H1 (cell line): Measurements from ENCODE around the gene EEF1A2. TPM values are rescaled to one million over a fixed set of nuclear protein-coding genes. Genes with fewer than 3 reads are reported as not detected.

Source experiments
- CTCF ChIA-PET: fragments of 300-600 bp; sonication (Branson Sonifier 250); formaldehyde crosslinking; loops from one replicate; lab custom pipeline; 2021; ENCODE audit not compliant: partially characterized antibody; lab: Charles Lee
- POLR2A ChIA-PET: fragments of 300-600 bp; sonication (Branson Sonifier 250); formaldehyde crosslinking; loops from one replicate; lab custom pipeline; 2021; ENCODE audit warnings: inconsistent platforms; ENCODE audit not compliant: partially characterized antibody; lab: Charles Lee
- DNase-seq, 2 experiments: peaks; one replicate each; pipeline versions ENCODE4 v3.0.0 to v3.0.0-alpha.2; 2010 to 2022; ENCODE audit warnings: low spot score in 2 of 2, low read depth in 1 of 2, mixed read lengths in 1 of 2
- FAIRE-seq: peaks from 2 replicates; lab custom pipeline; 2011; peaks lifted over from hg19 to GRCh38; lab: Jason Lieb, UNC
- H2AFZ ChIP-seq: 2 replicates; pipeline ENCODE4 v1.8.1; 2012; ENCODE audit warnings: low read length, inconsistent platforms
- H2AK5ac ChIP-seq: 2 replicates; pipeline ENCODE4 v1.6.1; 2013; ENCODE audit warnings: low read depth, low read length
- H2BK120ac ChIP-seq: replicated peaks from 2 replicates; pipeline ENCODE3; 2013; ENCODE audit warnings: low read depth, low read length, inconsistent platforms
- H2BK12ac ChIP-seq: 2 replicates; pipeline ENCODE4 v1.6.1; 2013; ENCODE audit warnings: low read depth, low read length
- H2BK15ac ChIP-seq: 2 replicates; pipeline ENCODE4 v1.6.1; 2013; ENCODE audit warnings: low read length
- H2BK20ac ChIP-seq: 2 replicates; pipeline ENCODE4 v1.6.1; 2013; ENCODE audit warnings: low read length
- H2BK5ac ChIP-seq: 2 replicates; pipeline ENCODE4 v1.6.1; 2013; ENCODE audit warnings: low read depth, low read length
- H3K14ac ChIP-seq: 2 replicates; pipeline ENCODE4 v1.6.1; 2013; ENCODE audit warnings: inconsistent platforms; ENCODE audit not compliant: insufficient read length
- H3K18ac ChIP-seq: 2 replicates; pipeline ENCODE4 v1.6.1; 2013; ENCODE audit warnings: low read length; ENCODE audit errors: extremely low read depth
- H3K23ac ChIP-seq: 2 replicates; pipeline ENCODE4 v1.6.1; 2013; ENCODE audit warnings: inconsistent platforms; ENCODE audit not compliant: insufficient read length
- H3K23me2 ChIP-seq: 2 replicates; pipeline ENCODE4 v1.6.1; 2013; ENCODE audit warnings: low read depth, low read length
- H3K27ac ChIP-seq: 2 replicates; pipeline ENCODE4 v1.6.1; 2011; ENCODE audit warnings: low read depth, low read length, inconsistent platforms
- H3K27me3 ChIP-seq, 4 experiments: replicated peaks in 1 of 4; 1 replicate in 1 of 4; 2 replicates in 3 of 4; pipeline versions ENCODE4 v1.6.1 to v1.8.1; 2011 to 2013; ENCODE audit warnings: low read length in 3 of 4, mild to moderate bottlenecking in 3 of 4, inconsistent platforms in 2 of 4, mixed read lengths in 2 of 4, moderate library complexity in 1 of 4; ENCODE audit not compliant: control insufficient read depth in 3 of 4, insufficient read depth in 3 of 4; ENCODE audit errors: extremely low read depth in 1 of 4
- H3K36me3 ChIP-seq, 4 experiments: 2 replicates each; pipeline versions ENCODE4 v1.6.1 to v1.8.1; 2011 to 2013; ENCODE audit warnings: mild to moderate bottlenecking in 4 of 4, low read length in 3 of 4, moderate library complexity in 2 of 4, control low read depth in 1 of 4, inconsistent platforms in 1 of 4; ENCODE audit not compliant: insufficient read depth in 4 of 4, control insufficient read depth in 2 of 4
- H3K4ac ChIP-seq: replicated peaks from 2 replicates; pipeline ENCODE3; 2013; ENCODE audit warnings: low read length, low read depth, mixed read lengths, inconsistent platforms; ENCODE audit not compliant: insufficient read length
- H3K4me1 ChIP-seq, 4 experiments: replicated peaks in 1 of 4; 1 replicate in 1 of 4; 2 replicates in 3 of 4; pipeline versions ENCODE4 v1.6.1 to v1.8.1; 2011 to 2013; ENCODE audit warnings: low read length in 3 of 4, inconsistent platforms in 2 of 4, mixed read lengths in 1 of 4; ENCODE audit not compliant: insufficient read depth in 4 of 4, control insufficient read depth in 3 of 4
- H3K4me2 ChIP-seq, 2 experiments: 2 replicates each; pipeline versions ENCODE4 v1.6.1 to v1.8.1; 2011 to 2013; ENCODE audit warnings: low read depth in 2 of 2, low read length in 2 of 2, control low read depth in 1 of 2, inconsistent platforms in 1 of 2, mild to moderate bottlenecking in 1 of 2; ENCODE audit not compliant: insufficient read depth in 1 of 2
- H3K4me3 ChIP-seq, 4 experiments: fragments of 200-600, 300-600 bp in 1 of 4; sonication (generic), shearing (Covaris generic), sonication (Bioruptor Twin) in 1 of 4; 2 replicates each; pipeline versions ENCODE4 v1.5.1 to v1.8.1; 2011 to 2016; ENCODE audit warnings: low read length in 4 of 4, low read depth in 3 of 4, control low read depth in 2 of 4, inconsistent platforms in 2 of 4, mild to moderate bottlenecking in 2 of 4, mixed read lengths in 1 of 4, moderate library complexity in 1 of 4; ENCODE audit not compliant: insufficient read depth in 2 of 4; ENCODE audit errors: extremely low read depth in 1 of 4
- H3K56ac ChIP-seq: replicated peaks from 2 replicates; pipeline ENCODE3; 2013; ENCODE audit warnings: low read depth, mild to moderate bottlenecking, mixed read lengths, low read length, inconsistent platforms; ENCODE audit not compliant: insufficient read length
- H3K79me1 ChIP-seq: 2 replicates; pipeline ENCODE4 v1.6.1; 2013; ENCODE audit warnings: low read depth, low read length, control low read depth
- H3K79me2 ChIP-seq, 2 experiments: 2 replicates each; pipeline versions ENCODE4 v1.6.1 to v1.8.1; 2012 to 2013; ENCODE audit warnings: low read length in 2 of 2, mild to moderate bottlenecking in 2 of 2, inconsistent platforms in 1 of 2; ENCODE audit not compliant: insufficient read depth in 2 of 2, control insufficient read depth in 1 of 2
- H3K9ac ChIP-seq, 4 experiments: replicated peaks in 1 of 4; 1 replicate in 1 of 4; 2 replicates in 3 of 4; pipeline versions ENCODE4 v1.6.1 to v1.8.1; 2011 to 2013; ENCODE audit warnings: low read depth in 3 of 4, low read length in 3 of 4, control low read depth in 2 of 4, mild to moderate bottlenecking in 2 of 4, moderate library complexity in 2 of 4, inconsistent platforms in 1 of 4; ENCODE audit errors: extremely low read depth in 1 of 4
- H3K9me3 ChIP-seq, 2 experiments: 2 replicates each; pipeline versions ENCODE4 v1.6.1 to v1.8.1; 2012 to 2013; ENCODE audit warnings: mild to moderate bottlenecking in 2 of 2, moderate library complexity in 2 of 2, control low read depth in 1 of 2, inconsistent platforms in 1 of 2, low read depth in 1 of 2, low read length in 1 of 2, mixed read lengths in 1 of 2; ENCODE audit not compliant: insufficient read depth in 2 of 2
- H4K20me1 ChIP-seq, 2 experiments: replicated peaks in 1 of 2; 2 replicates each; pipeline versions ENCODE3 to v1.8.1; 2011 to 2013; ENCODE audit warnings: inconsistent platforms in 2 of 2, low read length in 2 of 2, mild to moderate bottlenecking in 1 of 2; ENCODE audit not compliant: insufficient read depth in 2 of 2, control insufficient read depth in 1 of 2
- H4K5ac ChIP-seq: 2 replicates; pipeline ENCODE4 v1.6.1; 2013; ENCODE audit warnings: low read length, low read depth, mixed read lengths, inconsistent platforms; ENCODE audit not compliant: insufficient read length
- H4K8ac ChIP-seq: 2 replicates; pipeline ENCODE4 v1.8.0; 2013; ENCODE audit warnings: mild to moderate bottlenecking, moderate library complexity, low read length, inconsistent platforms; ENCODE audit not compliant: insufficient read depth; ENCODE audit errors: extremely low read depth
- H4K91ac ChIP-seq: replicated peaks from 2 replicates; pipeline ENCODE3; 2013; ENCODE audit warnings: low read length, mixed read lengths, inconsistent platforms; ENCODE audit not compliant: insufficient read length
- BACH1 ChIP-seq: IDR thresholded peaks from 2 replicates; pipeline ENCODE4 v1.6.1; 2012; ENCODE audit warnings: low read length, improper control_type of control experiment
- CEBPB ChIP-seq: IDR thresholded peaks from 2 replicates; pipeline ENCODE4 v1.6.1; 2012; ENCODE audit warnings: low read depth, low read length
- CHD1 ChIP-seq: IDR thresholded peaks from 2 replicates; pipeline ENCODE4 v1.6.1; 2012; ENCODE audit warnings: low read depth, low read length, improper control_type of control experiment
- CREB1 ChIP-seq: IDR thresholded peaks from 2 replicates; pipeline ENCODE4 v1.6.1; 2012; ENCODE audit warnings: inconsistent platforms
- GTF2F1 ChIP-seq: IDR thresholded peaks from 2 replicates; pipeline ENCODE4 v1.6.1; 2012; ENCODE audit warnings: low read depth, low read length, improper control_type of control experiment, borderline replicate concordance
- JUN ChIP-seq: IDR thresholded peaks from 2 replicates; pipeline ENCODE4 v1.6.1; 2011; ENCODE audit warnings: low read depth, mild to moderate bottlenecking, improper control_type of control experiment, low read length
- POLR2A ChIP-seq, 2 experiments: IDR thresholded peaks; 1 replicate in 1 of 2; 2 replicates in 1 of 2; pipeline ENCODE4 v1.6.1; 2011; ENCODE audit warnings: low read depth in 2 of 2, low read length in 2 of 2, mild to moderate bottlenecking in 2 of 2; ENCODE audit errors: control extremely low read depth in 1 of 2
- RNF2 ChIP-seq: fragments of 200-900, 300-1000 bp; sonication (generic); IDR thresholded peaks from 2 replicates; pipeline ENCODE4 v1.7.1; 2016; ENCODE audit warnings: borderline replicate concordance, low read depth, mild to moderate bottlenecking, antibody characterized with exemption, low read length; ENCODE audit not compliant: poor library complexity, severe bottlenecking; ENCODE audit errors: missing control alignments
- RXRA ChIP-seq: IDR thresholded peaks from 2 replicates; pipeline ENCODE4 v1.6.1; 2011; ENCODE audit warnings: low read depth, mild to moderate bottlenecking, low read length, moderate library complexity; ENCODE audit not compliant: insufficient read depth
- SAP30 ChIP-seq: fragments of 300-600 bp; sonication (generic); IDR thresholded peaks from 2 replicates; pipeline ENCODE4 v1.7.1; 2012; ENCODE audit warnings: low read length, moderate library complexity, mild to moderate bottlenecking, inconsistent platforms; ENCODE audit not compliant: insufficient read depth, insufficient replicate concordance
- SP2 ChIP-seq: IDR thresholded peaks from 2 replicates; pipeline ENCODE4 v1.6.1; 2012; ENCODE audit warnings: mild to moderate bottlenecking, low read length, inconsistent platforms
- TBP ChIP-seq: IDR thresholded peaks from 2 replicates; pipeline ENCODE4 v1.6.1; 2011; ENCODE audit warnings: low read depth, low read length, improper control_type of control experiment
- WGBS, 2 experiments: shearing (Covaris generic) in 1 of 2; methylation state at CpG; one replicate each; pipeline versions ENCODE4 v1.1.6 to v1.1.7; 2013 to 2015; ENCODE audit warnings: low lambda C conversion rate in 2 of 2, mixed read lengths in 2 of 2, inconsistent platforms in 1 of 2, low coverage in 1 of 2, missing lambda C conversion rate in 1 of 2; ENCODE audit not compliant: insufficient replicate concordance in 2 of 2, insufficient coverage in 1 of 2, insufficient read length in 1 of 2; ENCODE audit errors: extremely low coverage in 1 of 2, missing lambda C conversion rate in 1 of 2; 5-methylcytosine and 5-hydroxymethylcytosine counted together
- polyA plus RNA-seq, 7 experiments: library from polyadenylated mRNA; depleted of rRNA in 3 of 7; stranded (reverse) in 5 of 7; unstranded in 2 of 7; fragments of >200 nt in 5 of 7; fragments of 200-250 nt in 2 of 7; gene quantifications; 1 replicate in 5 of 7; 2 replicates in 1 of 7; 4 replicates in 1 of 7; pipeline versions ENCODE4 v1.2.1 to v1.2.3, GENCODE V29; 2011 to 2013; ENCODE audit warnings: missing spikeins in 2 of 7, mixed read lengths in 2 of 7
- total RNA-seq: library from RNA; stranded (reverse); fragmentation: NEBNext Ultra II Directional; extraction: Animal tissue kit (Norgen Biotek cat#: 25700); gene quantifications from 2 replicates; pipeline ENCODE4 v1.2.1, GENCODE V29; 2021
- TF ChIP-seq, protein P1 (sequence below): IDR thresholded peaks from 2 replicates; pipeline ENCODE4 v1.6.1; 2011; ENCODE audit warnings: low read length, improper control_type of control experiment

Gene EEF1A2
- total and polyA plus RNA-seq, 2 of the 8 experiments (the other 6 are each of a cell fraction or from before 2014, with no cell fraction given): 7.4 to 25.8 TPM

DNA sequence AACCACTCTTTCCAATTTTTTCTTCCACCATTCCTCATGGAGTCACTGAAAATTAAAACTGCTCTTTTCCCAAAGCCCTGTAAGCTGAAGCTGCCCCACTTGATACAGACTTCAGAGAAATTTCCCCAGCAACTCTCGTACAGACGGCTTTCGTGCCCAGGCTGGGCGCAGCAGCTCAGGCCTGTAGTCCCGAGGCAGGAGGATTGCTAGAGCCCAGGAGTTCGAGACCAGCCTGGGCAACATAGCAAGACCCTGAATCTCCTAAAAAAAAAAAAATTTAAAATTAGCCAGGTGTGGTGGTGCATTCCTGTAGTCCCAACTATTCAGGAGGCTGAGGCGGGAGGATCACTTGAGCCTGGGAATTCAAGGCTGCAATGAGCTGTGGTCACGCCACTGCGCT is 28.3 kb upstream of the EEF1A2 start:
- peaks cover 3 to 10% of the 10 kb centered on the region in 2 experiments for H4K20me1 ChIP-seq
- H2BK12ac ChIP-seq: no peak overlapping the region
- H3K18ac ChIP-seq: no peak overlapping the region
- H2AFZ ChIP-seq: no peak overlapping the region
- no peak overlapping the region for H3K14ac ChIP-seq
- CTCF ChIA-PET: interaction anchor here (0.7 to 2.1 kb wide), 4 partner anchors 10 to 78 kb away, joined by 3 to 8 read pairs (median 4); partner anchors contain the start of gene PTK6
- no peak overlapping the region for H3K56ac ChIP-seq
- H2BK15ac ChIP-seq: no peak overlapping the region
- H3K23ac ChIP-seq: no peak overlapping the region
- no peaks in the 10 kb centered on the region for H3K27me3 ChIP-seq
- peaks cover 7% of the 10 kb centered on the region; the same call in 1 of the 2 replicates for H3K79me1 ChIP-seq
- no peak for DNase-seq
- POLR2A ChIA-PET: interaction anchor here (0.5 to 1.2 kb wide), 6 partner anchors 10 to 1255 kb away, joined by 3 read pairs; partner anchors contain the start of gene PTK6
- H3K4me1 ChIP-seq: peaks cover 0 to 2% (median 1%) of the 10 kb centered on the region in 4 experiments; a peak in 2 of 7 replicates
- no peaks in the 10 kb centered on the region for H3K9me3 ChIP-seq
- no peak for FAIRE-seq
- H3K79me2 ChIP-seq: no peaks in the 10 kb centered on the region; a peak in 1 of 4 replicates
- no peak overlapping the region for H4K91ac ChIP-seq
- peaks cover 0 to 12% (median 0%) of the 10 kb centered on the region in 4 experiments; a peak in 2 of 8 replicates for H3K36me3 ChIP-seq
- no peak overlapping the region for H3K9ac ChIP-seq
- WGBS, 2 experiments: 95% methylated on average over 9 of the region's 9 CpGs; no CpG with 5 or more reads in 1 of the 2 experiments
- H2BK20ac ChIP-seq: no peak overlapping the region
- no peak overlapping the region for H2BK120ac ChIP-seq
- no peak overlapping the region for H3K4ac ChIP-seq
- H2BK5ac ChIP-seq: no peak overlapping the region
- peaks cover 3% of the 10 kb centered on the region; the same call in 1 of the 2 replicates for H3K23me2 ChIP-seq
- no peak overlapping the region for H4K5ac ChIP-seq
- H4K8ac ChIP-seq: no peak overlapping the region
- no peak overlapping the region for H2AK5ac ChIP-seq
- H3K4me2 ChIP-seq: no peak overlapping the region
- H3K4me3 ChIP-seq: no peak overlapping the region
- no peak overlapping the region for H3K27ac ChIP-seq
- TF ChIP-seq SP2 (no peak), GTF2F1 (no peak), JUN (no peak), CREB1 (no peak), SAP30 (no peak), RXRA (no peak), CHD1 (no peak), BACH1 (no peak), CEBPB (no peak), POLR2A (IDR thresholded peaks at IDR 0.05; ENCODE audit: control extremely low read depth in 1 of 2, low read depth in 2 of 2, low read length in 2 of 2) (no peak), TBP (no peak), RNF2 (no peak)
- TF ChIP-seq, protein P1, sequence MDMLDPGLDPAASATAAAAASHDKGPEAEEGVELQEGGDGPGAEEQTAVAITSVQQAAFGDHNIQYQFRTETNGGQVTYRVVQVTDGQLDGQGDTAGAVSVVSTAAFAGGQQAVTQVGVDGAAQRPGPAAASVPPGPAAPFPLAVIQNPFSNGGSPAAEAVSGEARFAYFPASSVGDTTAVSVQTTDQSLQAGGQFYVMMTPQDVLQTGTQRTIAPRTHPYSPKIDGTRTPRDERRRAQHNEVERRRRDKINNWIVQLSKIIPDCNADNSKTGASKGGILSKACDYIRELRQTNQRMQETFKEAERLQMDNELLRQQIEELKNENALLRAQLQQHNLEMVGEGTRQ: no peak
